AG09319 (cell line): ENCODE data around the gene HK1.

Experiments
- DNase-seq: peaks from one replicate; pipeline ENCODE4 v3.0.0-alpha.2; 2010; ENCODE audit warnings: low read depth; ENCODE audit errors: extremely low read depth
- TF ChIP-seq, protein P1 (sequence below): IDR thresholded peaks from 2 replicates; pipeline ENCODE4 v1.5.1; 2011; ENCODE audit warnings: low read depth, mild to moderate bottlenecking, inconsistent platforms, low read length, moderate library complexity

The HK1 gene

GRCh38 chr10:69374242-69374641 is 95.9 kb downstream of the HK1 start:
- DNase-seq, result no peak
- TF ChIP-seq, protein P1, sequence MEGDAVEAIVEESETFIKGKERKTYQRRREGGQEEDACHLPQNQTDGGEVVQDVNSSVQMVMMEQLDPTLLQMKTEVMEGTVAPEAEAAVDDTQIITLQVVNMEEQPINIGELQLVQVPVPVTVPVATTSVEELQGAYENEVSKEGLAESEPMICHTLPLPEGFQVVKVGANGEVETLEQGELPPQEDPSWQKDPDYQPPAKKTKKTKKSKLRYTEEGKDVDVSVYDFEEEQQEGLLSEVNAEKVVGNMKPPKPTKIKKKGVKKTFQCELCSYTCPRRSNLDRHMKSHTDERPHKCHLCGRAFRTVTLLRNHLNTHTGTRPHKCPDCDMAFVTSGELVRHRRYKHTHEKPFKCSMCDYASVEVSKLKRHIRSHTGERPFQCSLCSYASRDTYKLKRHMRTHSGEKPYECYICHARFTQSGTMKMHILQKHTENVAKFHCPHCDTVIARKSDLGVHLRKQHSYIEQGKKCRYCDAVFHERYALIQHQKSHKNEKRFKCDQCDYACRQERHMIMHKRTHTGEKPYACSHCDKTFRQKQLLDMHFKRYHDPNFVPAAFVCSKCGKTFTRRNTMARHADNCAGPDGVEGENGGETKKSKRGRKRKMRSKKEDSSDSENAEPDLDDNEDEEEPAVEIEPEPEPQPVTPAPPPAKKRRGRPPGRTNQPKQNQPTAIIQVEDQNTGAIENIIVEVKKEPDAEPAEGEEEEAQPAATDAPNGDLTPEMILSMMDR, result no peak

- TF ChIP-seq, protein P1, result no peak
Measured at GRCh38 chr10:69374931-69375306, 96.6 kb downstream of the HK1 start.

GRCh38 chr10:69375307-69376151 is 97.2 kb downstream of the HK1 start:
- no peak for DNase-seq

More at GRCh38 chr10:69374931-69375306, 96.6 kb downstream of the HK1 start:
- no peak for DNase-seq

DNA sequence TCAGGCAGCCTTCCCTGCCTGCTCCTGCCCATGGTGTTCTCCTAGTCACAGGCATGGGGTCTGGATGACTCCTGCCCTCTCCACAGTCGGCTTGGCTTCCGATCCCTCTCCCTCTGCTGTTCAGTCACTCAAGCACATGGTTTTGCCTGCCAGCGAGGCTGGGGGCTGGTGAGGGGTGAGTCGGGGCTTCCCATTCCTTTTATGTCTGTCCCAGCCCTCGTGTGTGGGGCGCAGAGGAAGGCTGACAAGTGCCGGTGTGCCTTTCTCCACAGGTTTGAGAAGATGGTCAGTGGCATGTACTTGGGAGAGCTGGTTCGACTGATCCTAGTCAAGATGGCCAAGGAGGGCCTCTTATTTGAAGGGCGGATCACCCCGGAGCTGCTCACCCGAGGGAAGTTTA is 98.4 kb downstream of the HK1 start:
- TF ChIP-seq, protein P1, result no peak

More at GRCh38 chr10:69375307-69376151, 97.2 kb downstream of the HK1 start:
- TF ChIP-seq, protein P1, result no peak

GRCh38 chr10:69377191-69377590 is 98.9 kb downstream of the HK1 start:
- TF ChIP-seq, protein P1, result no peak
- DNase-seq, result no peak

More for the DNA sequence above, 98.4 kb downstream of the HK1 start:
- no peak for DNase-seq

- no peak for DNase-seq
Measured at GRCh38 chr10:69377933-69378332, 99.6 kb downstream of the HK1 start.

DNA sequence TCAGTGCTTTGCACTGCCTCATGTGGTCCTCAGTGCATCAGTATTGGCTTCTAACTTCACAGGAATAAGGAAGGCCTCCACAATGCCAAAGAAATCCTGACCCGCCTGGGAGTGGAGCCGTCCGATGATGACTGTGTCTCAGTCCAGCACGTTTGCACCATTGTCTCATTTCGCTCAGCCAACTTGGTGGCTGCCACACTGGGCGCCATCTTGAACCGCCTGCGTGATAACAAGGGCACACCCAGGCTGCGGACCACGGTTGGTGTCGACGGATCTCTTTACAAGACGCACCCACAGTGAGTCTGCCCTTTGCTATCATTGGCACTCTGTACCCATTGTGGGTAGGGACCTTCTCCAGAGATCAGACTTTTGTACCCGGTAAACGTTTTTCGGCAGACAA is 101.5 kb downstream of the HK1 start:
- TF ChIP-seq, protein P1, result no peak
- DNase-seq, result no peak

More at GRCh38 chr10:69377933-69378332, 99.6 kb downstream of the HK1 start:
- TF ChIP-seq, protein P1, result no peak
